PC-3 (cell line): Measurements from ENCODE around the gene SERPINF2. TPM values are rescaled to one million over a fixed set of nuclear protein-coding genes. Genes with fewer than 3 reads are reported as not detected.

Experiments
- ATAC-seq: fragments of 200-7000 bp; cut with Tn5 transposase; 2 replicates; pipeline ENCODE4 v1.9.1; 2020; ENCODE audit warnings: mild to moderate bottlenecking, moderate library complexity
- Bru-seq: library from RNA; stranded (reverse); fragments of 400-500 nt; gene quantifications from one replicate; lab custom pipeline; 2021; lab: Mats Ljungman, UMichigan
- BruChase-seq, 2 experiments: library from RNA; stranded (reverse); fragments of 400-500 nt; gene quantifications; one replicate each; lab custom pipeline; 2021; lab: Mats Ljungman, UMichigan
- BruUV-seq: library from RNA; stranded (reverse); fragments of 400-500 nt; replicated peaks from 2 replicates; lab custom pipeline; 2021; lab: Mats Ljungman, UMichigan
- CTCF ChIA-PET: fragments of 300-600 bp; sonication (Branson Sonifier 250); formaldehyde crosslinking; loops from one replicate; lab custom pipeline; 2022; ENCODE audit warnings: antibody characterized with exemption; lab: Charles Lee
- POLR2A ChIA-PET: fragments of 300-600 bp; sonication (Branson Sonifier 250); formaldehyde crosslinking; loops from one replicate; lab custom pipeline; 2022; ENCODE audit warnings: antibody characterized with exemption; ENCODE audit not compliant: unreplicated experiment; lab: Charles Lee
- DNase-seq: peaks from one replicate; pipeline ENCODE4 v3.0.0-alpha.2; 2015
- H2AFZ ChIP-seq: fragments of 300-600 bp; sonication (generic); 2 replicates; pipeline ENCODE4 v1.6.0; 2016; ENCODE audit warnings: antibody characterized with exemption, low read length
- H3F3A ChIP-seq: fragments of 300-600 bp; sonication (generic); one replicate; pipeline ENCODE4 v1.6.0; 2017; ENCODE audit warnings: antibody characterized with exemption, low read length, control low read depth, mild to moderate bottlenecking; ENCODE audit not compliant: unreplicated experiment
- H3K27ac ChIP-seq: fragments of 300-600 bp; sonication (generic); 2 replicates; pipeline ENCODE4 v1.5.1; 2016; ENCODE audit warnings: mild to moderate bottlenecking, low read length
- H3K27me3 ChIP-seq: fragments of 300-600 bp; sonication (generic); 2 replicates; pipeline ENCODE4 v1.6.1; 2016; ENCODE audit warnings: low read length, mixed read lengths
- H3K36me3 ChIP-seq: fragments of 300-600 bp; sonication (generic); 2 replicates; pipeline ENCODE4 v1.6.1; 2016; ENCODE audit warnings: low read depth, mixed run types, low read length, mixed read lengths
- H3K4me1 ChIP-seq: fragments of 300-600 bp; sonication (generic); 2 replicates; pipeline ENCODE4 v1.5.1; 2016; ENCODE audit warnings: low read length; ENCODE audit not compliant: insufficient read depth
- H3K4me2 ChIP-seq: fragments of 300-600 bp; sonication (generic); 2 replicates; pipeline ENCODE4 v1.6.0; 2016; ENCODE audit warnings: low read length
- H3K4me3 ChIP-seq: fragments of 300-600 bp; sonication (generic); 2 replicates; pipeline ENCODE4 v1.5.1; 2016; ENCODE audit warnings: mild to moderate bottlenecking, low read length, mixed read lengths
- H3K79me2 ChIP-seq: fragments of 300-600 bp; sonication (generic); 2 replicates; pipeline ENCODE4 v1.6.1; 2017; ENCODE audit warnings: low read length, mixed read lengths
- H3K9ac ChIP-seq: fragments of 300-600 bp; sonication (generic); 2 replicates; pipeline ENCODE4 v1.6.0; 2016; ENCODE audit warnings: mild to moderate bottlenecking, low read length
- H3K9me2 ChIP-seq: fragments of 300-600 bp; sonication (generic); replicated peaks from 2 replicates; pipeline ENCODE4 v1.6.1; 2016; ENCODE audit warnings: mixed run types, low read length, mixed read lengths
- H3K9me3 ChIP-seq: fragments of 300-600 bp; sonication (generic); 2 replicates; pipeline ENCODE4 v1.6.1; 2016; ENCODE audit warnings: low read length, mixed read lengths
- H4K20me1 ChIP-seq: fragments of 300-600 bp; sonication (generic); 2 replicates; pipeline ENCODE4 v1.6.1; 2016; ENCODE audit warnings: low read length, mixed read lengths
- CTCF ChIP-seq: fragments of 300-600 bp; sonication (generic); conservative IDR thresholded peaks from 2 replicates; pipeline ENCODE4 v1.5.1; 2017; ENCODE audit warnings: antibody characterized with exemption, low read depth, mild to moderate bottlenecking, low read length
- EZH2 ChIP-seq: fragments of 300-600 bp; sonication (generic); IDR thresholded peaks from one replicate; pipeline ENCODE4 v1.6.1; 2017; ENCODE audit warnings: antibody characterized with exemption, mild to moderate bottlenecking, low read length; ENCODE audit not compliant: unreplicated experiment
- EZH2phosphoT487 ChIP-seq: fragments of 300-600 bp; sonication (generic); IDR thresholded peaks from 2 replicates; pipeline ENCODE4 v1.6.1; 2018; ENCODE audit warnings: mild to moderate bottlenecking, antibody characterized with exemption, low read length, borderline replicate concordance
- intact Hi-C: fragments of 100-400 bp; cut with micrococcal nuclease; formaldehyde crosslinking; loops from 2 replicates; pipeline ENCODE4 v1.9.0; 2023
- long read RNA-seq: library from polyadenylated mRNA; unstranded; transcript quantifications from one replicate; pipeline ENCODE4 v2.0.0, GENCODE V29; 2021; ENCODE audit not compliant: unreplicated experiment
- total RNA-seq: library from RNA; depleted of rRNA; stranded (reverse); fragments of >200 nt; gene quantifications from 2 replicates; pipeline ENCODE4 v1.2.3, GENCODE V29; 2014; rRNA removed

Gene SERPINF2
- total RNA-seq: 2.2 and 2.5 TPM in 2 replicates
- percentile 21 among the genes with signal in this experiment for Bru-seq, nascent RNA
- percentile 46 among the genes with signal in this experiment for BruChase-seq, experiment 1, labeled RNA remaining after a 6-hour chase
- BruChase-seq, experiment 2, labeled RNA remaining after a 2-hour chase: percentile 32 among the genes with signal in this experiment
- long read RNA-seq, partial matches to known transcripts: 3 of 3 reads
- long read RNA-seq, other reads (novel, unspliced or antisense): 0 of 3 reads

- Histone ChIP-seq H4K20me1 (no peaks in the 10 kb centered on the region), H3K27me3 (no peaks in the 10 kb centered on the region), H3K4me3 (no peak within 1 kb of the TSS), H3K9me3 (no peaks in the 10 kb centered on the region), H3K27ac (no peak within 1 kb of the TSS), H3F3A (no peaks in the 10 kb centered on the region), H3K4me1 (no peaks in the 10 kb centered on the region), H2AFZ (no peak within 1 kb of the TSS), H3K4me2 (no peak within 1 kb of the TSS), H3K9me2 (no peaks in the 10 kb centered on the region), H3K79me2 (no peaks in the 10 kb centered on the region), H3K36me3 (no peaks in the 10 kb centered on the region), H3K9ac (no peak within 1 kb of the TSS)
- DNase-seq (no peak), ATAC-seq (no peak)
- CTCF ChIA-PET: no interaction called here
- intact Hi-C loops: no loop called here
- POLR2A ChIA-PET: no interaction called here
- TF ChIP-seq CTCF: no peak
- BruUV-seq: no TSS peak
Measured at GRCh38 chr17:1742371-1743087, at the start of gene SERPINF2. Gene SERPINF2 (plus strand): TSS chr17:1742871. CDS start chr17:1744996, 2,125 bp downstream.

DNA sequence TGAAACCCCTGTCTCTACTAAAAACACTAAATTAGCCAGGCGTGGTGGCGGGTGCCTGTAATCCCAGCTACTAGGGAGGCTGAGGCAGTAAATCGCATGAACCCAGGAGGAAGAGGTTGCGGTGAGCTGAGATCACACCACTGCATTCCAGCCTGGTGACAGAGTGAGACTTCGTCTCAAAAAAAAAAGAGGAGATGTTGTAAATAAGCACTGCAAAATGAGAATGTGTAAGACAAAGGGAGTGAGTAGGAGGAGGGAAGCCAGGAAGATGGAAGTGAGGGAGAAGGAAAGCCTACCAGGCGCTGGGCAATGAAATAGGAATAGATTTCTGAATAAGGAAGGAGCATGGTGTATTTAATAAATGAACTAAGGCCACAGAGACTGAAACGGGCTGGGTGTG lies 49.3 kb upstream of the SERPINF2 start:
- no peak overlapping the region for H3K4me3 ChIP-seq
- no TSS peak for BruUV-seq
- no peaks in the 10 kb centered on the region for H4K20me1 ChIP-seq
- no peak overlapping the region for H3K9ac ChIP-seq
- no peak for ATAC-seq
- no peaks in the 10 kb centered on the region for H3F3A ChIP-seq
- H2AFZ ChIP-seq: no peak overlapping the region
- no peak overlapping the region for H3K4me2 ChIP-seq
- no peak overlapping the region for H3K27ac ChIP-seq
- no peaks in the 10 kb centered on the region for H3K9me2 ChIP-seq
- DNase-seq: no peak
- TF ChIP-seq EZH2: no peak
- no peak for TF ChIP-seq CTCF
- TF ChIP-seq EZH2phosphoT487: no peak
- H3K36me3 ChIP-seq: no peaks in the 10 kb centered on the region
- H3K27me3 ChIP-seq: no peaks in the 10 kb centered on the region
- H3K9me3 ChIP-seq: no peaks in the 10 kb centered on the region
- H3K79me2 ChIP-seq: no peaks in the 10 kb centered on the region
- intact Hi-C loops: no loop called here
- ChIA-PET POLR2A (no interaction called here), CTCF (no interaction called here)
- no peaks in the 10 kb centered on the region for H3K4me1 ChIP-seq

GRCh38 chr17:1695365-1695764 lies 47.3 kb upstream of the SERPINF2 start:
- POLR2A ChIA-PET: no interaction called here
- H4K20me1 ChIP-seq: no peaks in the 10 kb centered on the region
- no peak for ATAC-seq
- no peaks in the 10 kb centered on the region for H3K9me2 ChIP-seq
- intact Hi-C loops: no loop called here
- no peaks in the 10 kb centered on the region for H3K4me1 ChIP-seq
- CTCF ChIA-PET: no interaction called here
- no peak overlapping the region for H3K4me2 ChIP-seq
- H3K27ac ChIP-seq: no peak overlapping the region
- H3K9ac ChIP-seq: no peak overlapping the region
- H3K36me3 ChIP-seq: no peaks in the 10 kb centered on the region
- TF ChIP-seq EZH2 (no peak), CTCF (no peak), EZH2phosphoT487 (no peak)
- BruUV-seq: no TSS peak
- H3K79me2 ChIP-seq: no peaks in the 10 kb centered on the region
- no peak overlapping the region for H2AFZ ChIP-seq
- H3K4me3 ChIP-seq: no peak overlapping the region
- no peaks in the 10 kb centered on the region for H3K27me3 ChIP-seq
- no peaks in the 10 kb centered on the region for H3K9me3 ChIP-seq
- no peaks in the 10 kb centered on the region for H3F3A ChIP-seq
- no peak for DNase-seq
